ENCODE results near the gene KCNC1. TPM values are rescaled to one million over a fixed set of nuclear protein-coding genes. Genes with fewer than 3 reads are reported as not detected.

Gene KCNC1
- polyA plus RNA-seq, 1 donor from 2014 or later, result 8.9 TPM

DNA sequence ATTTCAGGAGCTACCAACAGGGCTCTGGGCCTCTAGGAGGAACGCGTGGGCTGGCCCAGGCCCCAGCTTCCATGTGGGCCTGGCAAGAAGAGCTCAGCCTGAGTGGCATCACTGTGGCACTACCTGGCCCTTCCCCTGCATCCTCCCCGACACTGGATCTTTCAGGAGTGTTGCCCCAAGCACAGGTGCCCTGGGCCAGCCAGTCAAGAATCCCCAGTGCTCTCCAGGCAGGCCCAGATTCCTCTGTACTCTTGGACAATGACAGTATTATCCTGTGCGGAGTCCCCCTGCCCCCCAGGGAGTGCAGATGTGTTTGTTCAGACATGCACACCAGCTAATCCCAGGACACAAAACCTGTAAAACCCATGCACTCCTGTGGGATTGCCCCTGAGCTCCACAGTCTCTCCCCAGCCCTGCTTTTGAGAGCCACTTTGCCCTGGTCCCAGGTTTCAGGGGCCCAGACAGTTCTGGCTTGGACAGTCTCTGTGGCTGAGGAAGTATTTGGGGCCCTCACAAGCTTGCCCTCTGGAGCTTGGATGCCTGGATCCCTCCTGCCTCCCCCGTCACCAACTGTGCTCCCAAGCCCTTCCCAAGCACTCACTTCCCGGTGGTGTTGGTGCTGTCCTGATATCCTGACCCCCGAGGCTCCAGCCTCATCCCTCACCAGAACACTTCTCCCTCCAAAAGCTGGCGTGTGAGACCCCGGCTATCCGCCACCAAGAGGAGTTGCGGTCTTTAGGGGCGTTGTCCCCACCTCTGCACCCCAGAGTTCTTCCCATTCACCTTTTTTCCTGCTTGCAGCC, 39.9 kb downstream of the KCNC1 start:
- no peaks in the 10 kb centered on the region for H3K36me3 ChIP-seq (ENCODE audit: insufficient read depth, low read length)
- no peaks in the 10 kb centered on the region for H3K79me2 ChIP-seq (replicated peaks; ENCODE audit: insufficient read depth, low read length)
- no peak overlapping the region for H3K4me3 ChIP-seq (ENCODE audit: low read length)
- H3K9me2 ChIP-seq (ENCODE audit: insufficient read depth, low read length), result no peaks in the 10 kb centered on the region
- no peak overlapping the region for H3K4me2 ChIP-seq (ENCODE audit: low read length)
- H4K20me1 ChIP-seq (ENCODE audit: insufficient read depth), result no peaks in the 10 kb centered on the region
- no peak overlapping the region for H3K9ac ChIP-seq (ENCODE audit: low read length)
- H3K27me3 ChIP-seq (ENCODE audit: insufficient read depth, low read depth, low read length), result no peaks in the 10 kb centered on the region
- no peaks in the 10 kb centered on the region for H3F3A ChIP-seq (ENCODE audit: insufficient read depth, low read length, poor library complexity, severe bottlenecking)
- H3K27ac ChIP-seq (ENCODE audit: low read length), result no peak overlapping the region
- TF ChIP-seq TAF1 (IDR thresholded peaks at IDR 0.05; ENCODE audit: low read depth), result no peak
- H2AFZ ChIP-seq (ENCODE audit: low read depth, low read length), result no peak overlapping the region
- no peaks in the 10 kb centered on the region for H3K9me3 ChIP-seq (ENCODE audit: low read length)

DNA sequence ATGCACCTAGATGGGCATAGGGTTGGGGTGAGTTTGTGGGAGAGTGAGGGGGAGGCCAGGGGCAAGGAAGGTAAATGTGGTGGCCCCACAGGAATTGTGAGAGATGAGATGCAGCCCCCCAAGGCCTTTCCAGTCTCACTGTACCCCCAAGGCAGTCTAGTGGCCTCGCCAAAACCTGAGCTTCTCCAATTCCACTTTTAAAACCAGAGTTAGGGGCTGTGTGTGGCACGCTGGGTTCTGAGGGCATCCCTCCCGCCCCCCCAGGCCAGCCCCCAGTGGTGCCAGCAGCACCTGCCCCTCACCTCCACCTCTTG, 40.4 kb downstream of the KCNC1 start:
- H3K79me2 ChIP-seq (replicated peaks; ENCODE audit: insufficient read depth, low read length), result no peaks in the 10 kb centered on the region
- no peak overlapping the region for H3K9ac ChIP-seq (ENCODE audit: low read length)
- H4K20me1 ChIP-seq (ENCODE audit: insufficient read depth), result no peaks in the 10 kb centered on the region
- no peaks in the 10 kb centered on the region for H3F3A ChIP-seq (ENCODE audit: insufficient read depth, low read length, poor library complexity, severe bottlenecking)
- no peak overlapping the region for H3K4me2 ChIP-seq (ENCODE audit: low read length)
- no peak overlapping the region for H3K27ac ChIP-seq (ENCODE audit: low read length)
- H3K9me3 ChIP-seq (ENCODE audit: low read length), result no peaks in the 10 kb centered on the region
- H2AFZ ChIP-seq (ENCODE audit: low read depth, low read length), result no peak overlapping the region
- H3K27me3 ChIP-seq (ENCODE audit: insufficient read depth, low read depth, low read length), result no peaks in the 10 kb centered on the region
- no peaks in the 10 kb centered on the region for H3K9me2 ChIP-seq (ENCODE audit: insufficient read depth, low read length)
- no peak for TF ChIP-seq SMC3 (conservative IDR thresholded peaks at IDR 0.05; ENCODE audit: poor library complexity)
- no peak for TF ChIP-seq EZH2 (IDR thresholded peaks at IDR 0.05; ENCODE audit: borderline replicate concordance, insufficient read depth, low read length, poor library complexity, severe bottlenecking)
- TF ChIP-seq TAF1 (IDR thresholded peaks at IDR 0.05; ENCODE audit: low read depth), result no peak
- TF ChIP-seq REST (IDR thresholded peaks at IDR 0.05; ENCODE audit: borderline replicate concordance), result no peak
- TF ChIP-seq MXI1 (conservative IDR thresholded peaks at IDR 0.05; ENCODE audit: poor library complexity, severe bottlenecking), result no peak
- no peak for TF ChIP-seq RAD21 (conservative IDR thresholded peaks at IDR 0.05)
- H3K36me3 ChIP-seq (ENCODE audit: insufficient read depth, low read length), result no peaks in the 10 kb centered on the region
- H3K4me3 ChIP-seq (ENCODE audit: low read length), result no peak overlapping the region

- Histone ChIP-seq H3K4me3 (ENCODE audit: low read length) (no peak overlapping the region), H2AFZ (ENCODE audit: low read depth, low read length) (no peak overlapping the region), H3K27ac (ENCODE audit: low read length) (no peak overlapping the region), H3K9ac (ENCODE audit: low read length) (no peak overlapping the region), H4K20me1 (ENCODE audit: insufficient read depth) (no peaks in the 10 kb centered on the region), H3K4me2 (ENCODE audit: low read length) (no peak overlapping the region), H3K27me3 (ENCODE audit: insufficient read depth, low read depth, low read length) (no peaks in the 10 kb centered on the region), H3K9me2 (ENCODE audit: insufficient read depth, low read length) (no peaks in the 10 kb centered on the region), H3F3A (ENCODE audit: insufficient read depth, low read length, poor library complexity, severe bottlenecking) (no peaks in the 10 kb centered on the region), H3K79me2 (replicated peaks; ENCODE audit: insufficient read depth, low read length) (no peaks in the 10 kb centered on the region), H3K9me3 (ENCODE audit: low read length) (no peaks in the 10 kb centered on the region), H3K36me3 (ENCODE audit: insufficient read depth, low read length) (no peaks in the 10 kb centered on the region)
- TF ChIP-seq SMC3 (conservative IDR thresholded peaks at IDR 0.05; ENCODE audit: poor library complexity) (no peak), EZH2 (IDR thresholded peaks at IDR 0.05; ENCODE audit: borderline replicate concordance, insufficient read depth, low read length, poor library complexity, severe bottlenecking) (no peak), RAD21 (conservative IDR thresholded peaks at IDR 0.05) (no peak), TAF1 (IDR thresholded peaks at IDR 0.05; ENCODE audit: low read depth) (no peak), EP300 (conservative IDR thresholded peaks at IDR 0.05; ENCODE audit: poor library complexity, severe bottlenecking) (no peak), MXI1 (conservative IDR thresholded peaks at IDR 0.05; ENCODE audit: poor library complexity, severe bottlenecking) (no peak), POLR2AphosphoS5 (IDR thresholded peaks at IDR 0.05) (no peak)
- TF ChIP-seq, protein P1, sequence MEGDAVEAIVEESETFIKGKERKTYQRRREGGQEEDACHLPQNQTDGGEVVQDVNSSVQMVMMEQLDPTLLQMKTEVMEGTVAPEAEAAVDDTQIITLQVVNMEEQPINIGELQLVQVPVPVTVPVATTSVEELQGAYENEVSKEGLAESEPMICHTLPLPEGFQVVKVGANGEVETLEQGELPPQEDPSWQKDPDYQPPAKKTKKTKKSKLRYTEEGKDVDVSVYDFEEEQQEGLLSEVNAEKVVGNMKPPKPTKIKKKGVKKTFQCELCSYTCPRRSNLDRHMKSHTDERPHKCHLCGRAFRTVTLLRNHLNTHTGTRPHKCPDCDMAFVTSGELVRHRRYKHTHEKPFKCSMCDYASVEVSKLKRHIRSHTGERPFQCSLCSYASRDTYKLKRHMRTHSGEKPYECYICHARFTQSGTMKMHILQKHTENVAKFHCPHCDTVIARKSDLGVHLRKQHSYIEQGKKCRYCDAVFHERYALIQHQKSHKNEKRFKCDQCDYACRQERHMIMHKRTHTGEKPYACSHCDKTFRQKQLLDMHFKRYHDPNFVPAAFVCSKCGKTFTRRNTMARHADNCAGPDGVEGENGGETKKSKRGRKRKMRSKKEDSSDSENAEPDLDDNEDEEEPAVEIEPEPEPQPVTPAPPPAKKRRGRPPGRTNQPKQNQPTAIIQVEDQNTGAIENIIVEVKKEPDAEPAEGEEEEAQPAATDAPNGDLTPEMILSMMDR (IDR thresholded peaks at IDR 0.05; ENCODE audit: poor library complexity, severe bottlenecking), result no peak
These were observed 41.1 kb downstream of the KCNC1 start for GRCh38 chr11:17775507-17776211.
